ENCODE data around the gene PPM1H.

DNA sequence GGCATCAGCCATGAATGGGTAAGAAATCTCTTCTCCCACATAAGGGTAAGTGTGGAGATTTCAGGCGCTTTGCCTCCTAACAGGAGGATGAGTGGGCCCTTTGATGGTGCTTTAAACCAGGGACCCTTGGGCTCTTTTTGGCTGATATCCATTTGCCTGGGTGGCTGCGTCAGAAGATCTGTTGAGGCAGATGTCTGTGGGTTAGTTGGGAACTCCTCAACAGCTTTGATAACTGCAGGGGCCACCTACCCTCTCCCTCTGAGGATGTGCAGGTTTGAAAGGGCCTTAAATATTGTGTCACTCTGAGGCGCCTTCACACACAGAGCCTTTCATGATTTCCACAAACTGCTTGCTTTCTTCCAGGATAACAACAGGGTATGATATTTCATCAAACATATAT is 210.7 kb downstream of the PPM1H start:
- TF ChIP-seq GABPA (IDR thresholded peaks at IDR 0.05; ENCODE audit: low read depth), result no peak
- TF ChIP-seq YY1 (IDR thresholded peaks at IDR 0.05; ENCODE audit: low read depth), result no peak
- TF ChIP-seq, protein P1, sequence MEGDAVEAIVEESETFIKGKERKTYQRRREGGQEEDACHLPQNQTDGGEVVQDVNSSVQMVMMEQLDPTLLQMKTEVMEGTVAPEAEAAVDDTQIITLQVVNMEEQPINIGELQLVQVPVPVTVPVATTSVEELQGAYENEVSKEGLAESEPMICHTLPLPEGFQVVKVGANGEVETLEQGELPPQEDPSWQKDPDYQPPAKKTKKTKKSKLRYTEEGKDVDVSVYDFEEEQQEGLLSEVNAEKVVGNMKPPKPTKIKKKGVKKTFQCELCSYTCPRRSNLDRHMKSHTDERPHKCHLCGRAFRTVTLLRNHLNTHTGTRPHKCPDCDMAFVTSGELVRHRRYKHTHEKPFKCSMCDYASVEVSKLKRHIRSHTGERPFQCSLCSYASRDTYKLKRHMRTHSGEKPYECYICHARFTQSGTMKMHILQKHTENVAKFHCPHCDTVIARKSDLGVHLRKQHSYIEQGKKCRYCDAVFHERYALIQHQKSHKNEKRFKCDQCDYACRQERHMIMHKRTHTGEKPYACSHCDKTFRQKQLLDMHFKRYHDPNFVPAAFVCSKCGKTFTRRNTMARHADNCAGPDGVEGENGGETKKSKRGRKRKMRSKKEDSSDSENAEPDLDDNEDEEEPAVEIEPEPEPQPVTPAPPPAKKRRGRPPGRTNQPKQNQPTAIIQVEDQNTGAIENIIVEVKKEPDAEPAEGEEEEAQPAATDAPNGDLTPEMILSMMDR (IDR thresholded peaks at IDR 0.05), result no peak
- TF ChIP-seq GATA2 (CRISPR knock-in tag; IDR thresholded peaks at IDR 0.05), result no peak
- TF ChIP-seq RCOR1 (IDR thresholded peaks at IDR 0.05; ENCODE audit: low read length), result no peak
